Endodermal cell (in vitro differentiated cells): ENCODE measurements around the gene TEC. TPM values are rescaled to one million over a fixed set of nuclear protein-coding genes. Genes with fewer than 3 reads are reported as not detected.
A peak's percentile ranks its signal among the peaks of the same experiment; 100 is the strongest.
"Not testable (repeated sequence)": the region's sequence is repeated elsewhere in the genome, so short reads cannot be mapped to it uniquely, and the experiment has no call there.

Source experiments
- DNase-seq: peaks from one replicate; pipeline ENCODE4 v3.0.0-alpha.2; 2017
- H3K27ac ChIP-seq: 2 replicates; pipeline ENCODE4 v1.5.1; 2013; ENCODE audit warnings: mild to moderate bottlenecking, low read depth, low read length, moderate library complexity
- H3K27me3 ChIP-seq: 2 replicates; pipeline ENCODE4 v1.6.1; 2013; ENCODE audit warnings: mild to moderate bottlenecking, low read length, moderate library complexity; ENCODE audit not compliant: insufficient read depth, control insufficient read depth, poor library complexity, severe bottlenecking
- H3K36me3 ChIP-seq: 2 replicates; pipeline ENCODE4 v1.7.0; 2013; ENCODE audit warnings: mild to moderate bottlenecking, low read length, moderate library complexity; ENCODE audit not compliant: control insufficient read depth, insufficient read depth
- H3K4me1 ChIP-seq: one replicate; pipeline ENCODE4 v1.7.0; 2013; ENCODE audit warnings: low read length; ENCODE audit not compliant: control insufficient read depth, insufficient read depth
- H3K4me3 ChIP-seq: 2 replicates; pipeline ENCODE4 v1.5.1; 2013; ENCODE audit warnings: mild to moderate bottlenecking, low read length, moderate library complexity
- H3K9ac ChIP-seq: 2 replicates; pipeline ENCODE4 v1.6.1; 2013; ENCODE audit warnings: mild to moderate bottlenecking, low read length, moderate library complexity; ENCODE audit not compliant: poor library complexity, severe bottlenecking; ENCODE audit errors: extremely low read depth
- H3K9me3 ChIP-seq: 2 replicates; pipeline ENCODE4 v1.6.1; 2013; ENCODE audit warnings: mild to moderate bottlenecking, low read length, moderate library complexity; ENCODE audit not compliant: control insufficient read depth
- H3K27ac Mint-ChIP-seq: 2 replicates; pipeline ENCODE4 v1.8.0; 2020; ENCODE audit warnings: mixed read lengths
- H3K27me3 Mint-ChIP-seq: 2 replicates; pipeline ENCODE4 v1.8.0; 2021; ENCODE audit warnings: mild to moderate bottlenecking, mixed read lengths; ENCODE audit not compliant: insufficient read depth
- H3K36me3 Mint-ChIP-seq: 2 replicates; pipeline ENCODE4 v1.8.0; 2020; ENCODE audit warnings: low read depth, mixed read lengths
- H3K4me1 Mint-ChIP-seq: 2 replicates; pipeline ENCODE4 v1.8.0; 2020; ENCODE audit warnings: mixed read lengths
- H3K4me3 Mint-ChIP-seq: 2 replicates; pipeline ENCODE4 v1.8.0; 2020; ENCODE audit warnings: mild to moderate bottlenecking, moderate library complexity, mixed read lengths
- H3K9me3 Mint-ChIP-seq: 2 replicates; pipeline ENCODE4 v1.8.0; 2020; ENCODE audit warnings: mild to moderate bottlenecking, mixed read lengths
- WGBS, 2 experiments: methylation state at CpG; one replicate each; pipeline versions ENCODE4 v1.1.5 to v1.1.7; 2013; ENCODE audit warnings: missing lambda C conversion rate in 2 of 2, mixed read lengths in 1 of 2; ENCODE audit not compliant: insufficient coverage in 1 of 2, insufficient read length in 1 of 2; 5-methylcytosine and 5-hydroxymethylcytosine counted together
- long read RNA-seq, 4 experiments: library from polyadenylated mRNA in 2 of 4; library from RNA in 1 of 4; library from capped mRNA in 1 of 4; stranded (forward) in 3 of 4; unstranded in 1 of 4; transcript quantifications; one replicate each; pipeline ENCODE4 v2.0.0, GENCODE V29; 2020 to 2021; ENCODE audit warnings: inconsistent platforms in 1 of 4
- polyA plus RNA-seq, 2 experiments: library from polyadenylated mRNA; stranded (reverse); fragments of 50-300 nt; gene quantifications; one replicate each; pipeline ENCODE4 v1.2.3, GENCODE V29; 2013
- total RNA-seq, 2 donors: library from RNA; stranded (reverse); fragmentation: NEBNext Ultra II Directional in 1 of 2; extraction: Animal tissue kit (Norgen Biotek cat#: 25700) in 1 of 2; gene quantifications; 2 replicates in 1 of 2; 3 replicates in 1 of 2; pipeline ENCODE4 v1.2.1, GENCODE V29; 2021
- TF ChIP-seq, protein P1 (sequence below): fragments of 200-600 bp; sonication (generic); conservative IDR thresholded peaks from 2 replicates; pipeline ENCODE4 v1.5.0; 2021; ENCODE audit warnings: antibody characterized with exemption, mild to moderate bottlenecking

Gene TEC
- total RNA-seq, result 1 to 10 TPM; 3.8 to 5.4 TPM
- polyA plus RNA-seq (2013, experiment 1 of 2), result 0.78 TPM
- polyA plus RNA-seq (2013, experiment 2 of 2), result 0.91 TPM
- long read RNA-seq, experiment 1, partial matches to known transcripts, result 1 of 2 reads
- long read RNA-seq, experiment 1, other reads (novel, unspliced or antisense), result 0 of 2 reads
- long read RNA-seq, experiment 2, partial matches to known transcripts, result 1 of 11 reads
- long read RNA-seq, experiment 2, other reads (novel, unspliced or antisense), result 7 of 11 reads
- long read RNA-seq, experiment 3, partial matches to known transcripts, result 2 of 9 reads
- long read RNA-seq, experiment 3, other reads (novel, unspliced or antisense), result 3 of 9 reads
- long read RNA-seq, experiment 4, partial matches to known transcripts, result 0 of 1 reads
- long read RNA-seq, experiment 4, other reads (novel, unspliced or antisense), result 1 of 1 reads

GRCh38 chr4:48268956-48269860 is at the start of gene TEC:
TSS of gene TEC (minus strand) at chr4:48269838. CDS start at chr4:48228614, 41,224 bp downstream.
- Mint-ChIP-seq H3K9me3 (peaks cover 10% of the 10 kb centered on the region), H3K4me1 (peaks cover 8% of the 10 kb centered on the region), H3K4me3 (peak within 1 kb of the TSS; percentile 81), H3K27me3 (no peaks in the 10 kb centered on the region), H3K27ac (peak within 1 kb of the TSS; percentile 87), H3K36me3 (peaks cover 6% of the 10 kb centered on the region)
- H3K4me3 ChIP-seq, result peak within 1 kb of the TSS; percentile 88
- no peaks in the 10 kb centered on the region for H3K4me1 ChIP-seq
- TF ChIP-seq, protein P1, sequence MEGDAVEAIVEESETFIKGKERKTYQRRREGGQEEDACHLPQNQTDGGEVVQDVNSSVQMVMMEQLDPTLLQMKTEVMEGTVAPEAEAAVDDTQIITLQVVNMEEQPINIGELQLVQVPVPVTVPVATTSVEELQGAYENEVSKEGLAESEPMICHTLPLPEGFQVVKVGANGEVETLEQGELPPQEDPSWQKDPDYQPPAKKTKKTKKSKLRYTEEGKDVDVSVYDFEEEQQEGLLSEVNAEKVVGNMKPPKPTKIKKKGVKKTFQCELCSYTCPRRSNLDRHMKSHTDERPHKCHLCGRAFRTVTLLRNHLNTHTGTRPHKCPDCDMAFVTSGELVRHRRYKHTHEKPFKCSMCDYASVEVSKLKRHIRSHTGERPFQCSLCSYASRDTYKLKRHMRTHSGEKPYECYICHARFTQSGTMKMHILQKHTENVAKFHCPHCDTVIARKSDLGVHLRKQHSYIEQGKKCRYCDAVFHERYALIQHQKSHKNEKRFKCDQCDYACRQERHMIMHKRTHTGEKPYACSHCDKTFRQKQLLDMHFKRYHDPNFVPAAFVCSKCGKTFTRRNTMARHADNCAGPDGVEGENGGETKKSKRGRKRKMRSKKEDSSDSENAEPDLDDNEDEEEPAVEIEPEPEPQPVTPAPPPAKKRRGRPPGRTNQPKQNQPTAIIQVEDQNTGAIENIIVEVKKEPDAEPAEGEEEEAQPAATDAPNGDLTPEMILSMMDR, result no peak
- 1 to 2% methylated on average over 16 to 63 of the region's 63 CpGs for WGBS, 2 experiments
- no peaks in the 10 kb centered on the region for H3K9me3 ChIP-seq
- no peaks in the 10 kb centered on the region for H3K27me3 ChIP-seq
- peak within 1 kb of the TSS; percentile 60 for H3K9ac ChIP-seq
- peaks cover 3% of the 10 kb centered on the region for H3K36me3 ChIP-seq
- DNase-seq, result peak; percentile 89
- H3K27ac ChIP-seq, result no peak within 1 kb of the TSS

DNA sequence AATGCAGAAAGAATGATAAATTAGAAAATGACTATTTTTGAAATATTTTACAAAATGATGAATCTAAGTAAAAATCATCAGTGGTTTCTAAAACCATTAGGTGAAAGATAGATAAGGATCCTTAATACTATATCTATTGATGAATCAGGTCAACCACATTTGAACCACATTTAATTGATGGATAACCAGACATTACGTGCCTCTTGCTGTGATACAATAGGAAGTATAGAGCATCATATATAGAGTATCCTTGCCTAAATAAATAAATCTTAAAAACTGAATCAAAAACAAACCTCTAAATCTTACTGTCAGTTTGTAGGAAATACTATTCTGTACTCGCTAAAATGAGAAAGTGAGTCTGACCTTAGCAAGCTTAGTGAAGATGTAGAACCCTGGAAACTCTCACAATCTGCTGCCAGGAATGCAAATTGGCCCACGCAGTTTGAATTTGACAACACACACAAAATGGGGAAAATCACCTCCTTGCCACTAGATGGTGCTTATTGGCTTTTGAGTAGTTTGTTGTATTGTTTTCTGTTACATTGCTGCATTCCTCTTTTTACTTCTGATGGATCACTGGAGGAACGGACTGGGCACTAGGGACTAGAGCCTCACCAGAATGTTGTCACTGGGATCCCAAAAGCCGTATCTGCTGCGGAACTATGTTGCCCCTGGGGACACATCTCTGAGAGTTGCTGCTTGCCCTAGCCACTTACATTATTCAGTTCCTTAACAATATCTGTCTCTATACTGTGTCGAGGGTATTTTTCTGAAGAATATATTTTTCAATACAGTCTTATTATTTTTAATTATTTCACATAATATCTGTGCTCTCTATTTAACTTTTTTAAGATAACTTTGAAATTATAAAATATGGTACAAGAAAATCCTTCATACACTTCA is 46.3 kb upstream of the TEC start:
- H3K36me3 ChIP-seq, result no peaks in the 10 kb centered on the region
- no peaks in the 10 kb centered on the region for H3K9me3 ChIP-seq
- no peak overlapping the region for H3K27ac Mint-ChIP-seq
- H3K36me3 Mint-ChIP-seq, result no peaks in the 10 kb centered on the region
- H3K4me3 ChIP-seq, result no peak overlapping the region
- H3K9ac ChIP-seq, result no peak overlapping the region
- WGBS, 2 experiments, result 30 to 60% methylated on average over 1 to 5 of the region's 7 CpGs
- H3K27me3 Mint-ChIP-seq, result no peaks in the 10 kb centered on the region
- no peaks in the 10 kb centered on the region for H3K27me3 ChIP-seq
- no peak overlapping the region for H3K27ac ChIP-seq
- H3K4me3 Mint-ChIP-seq, result no peak overlapping the region
- DNase-seq, result peak; percentile 61
- H3K9me3 Mint-ChIP-seq, result peaks cover 8% of the 10 kb centered on the region
- no peaks in the 10 kb centered on the region for H3K4me1 Mint-ChIP-seq
- TF ChIP-seq, protein P1, result peak; percentile 79
- H3K4me1 ChIP-seq, result no peaks in the 10 kb centered on the region

DNA sequence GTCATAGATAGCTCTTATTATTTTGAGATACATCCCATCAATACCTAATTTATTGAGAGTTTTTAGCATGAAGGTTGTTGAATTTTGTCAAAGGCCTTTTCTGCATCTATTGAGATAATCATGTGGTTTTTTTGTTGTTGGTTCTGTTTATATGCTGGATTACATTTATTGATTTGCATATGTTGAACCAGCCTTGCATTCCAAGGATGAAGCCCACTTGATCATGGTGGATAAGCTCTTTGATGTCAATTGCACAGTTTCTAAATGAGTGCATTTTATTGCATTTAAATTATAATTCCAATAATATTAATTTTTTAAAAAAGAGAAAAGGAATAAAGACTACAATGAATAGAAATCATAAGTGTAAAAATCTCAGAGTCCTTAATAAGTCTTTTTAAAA is 45.1 kb upstream of the TEC start:
- not testable (repeated sequence) for H3K9me3 ChIP-seq, H3K27ac Mint-ChIP-seq, H3K27me3 ChIP-seq, H3K9me3 Mint-ChIP-seq, DNase-seq, H3K27me3 Mint-ChIP-seq, H3K27ac ChIP-seq, H3K9ac ChIP-seq, H3K4me3 ChIP-seq, H3K36me3 ChIP-seq, H3K4me1 ChIP-seq, H3K4me1 Mint-ChIP-seq, H3K36me3 Mint-ChIP-seq, H3K4me3 Mint-ChIP-seq
